MCF 10A (cell line): Measurements from ENCODE around the gene SERPINH1. TPM values are rescaled to one million over a fixed set of nuclear protein-coding genes. Genes with fewer than 3 reads are reported as not detected.

ENCODE experiments used
- BruUV-seq: library from RNA; stranded (reverse); fragments of 400-500 nt; replicated peaks from 2 replicates; lab custom pipeline; 2021; lab: Mats Ljungman, UMichigan
- CTCF ChIA-PET: fragments of 300-600 bp; sonication (Branson Sonifier 250); formaldehyde crosslinking; extraction: SDS; loops from one replicate; lab custom pipeline; 2021; ENCODE audit warnings: antibody characterized with exemption, inconsistent platforms; lab: Yijun Ruan, JAX
- POLR2A ChIA-PET: fragments of 300-600, 350-650 bp; sonication (Branson Sonifier 250); formaldehyde crosslinking; extraction: SDS; loops from one replicate; lab custom pipeline; 2020; ENCODE audit warnings: antibody characterized with exemption, inconsistent platforms; lab: Yijun Ruan, JAX
- DNase-seq: peaks from one replicate; pipeline ENCODE4 v3.0.0-alpha.2; 2018; ENCODE audit not compliant: unreplicated experiment
- H3K27ac Mint-ChIP-seq: one replicate; pipeline ENCODE4 v1.8.0; 2022; ENCODE audit warnings: mild to moderate bottlenecking, low read depth, mixed read lengths; ENCODE audit not compliant: unreplicated experiment
- H3K27me3 Mint-ChIP-seq: one replicate; pipeline ENCODE4 v1.8.0; 2022; ENCODE audit warnings: mixed read lengths; ENCODE audit not compliant: insufficient read depth, unreplicated experiment
- H3K36me3 Mint-ChIP-seq: one replicate; pipeline ENCODE4 v1.8.0; 2022; ENCODE audit warnings: mild to moderate bottlenecking, moderate library complexity, mixed read lengths; ENCODE audit not compliant: insufficient read depth, unreplicated experiment
- H3K4me1 Mint-ChIP-seq: one replicate; pipeline ENCODE4 v1.8.0; 2022; ENCODE audit warnings: mixed read lengths; ENCODE audit not compliant: insufficient read depth, unreplicated experiment
- H3K4me3 Mint-ChIP-seq: one replicate; pipeline ENCODE4 v1.8.0; 2022; ENCODE audit warnings: mild to moderate bottlenecking, moderate library complexity, mixed read lengths; ENCODE audit not compliant: unreplicated experiment
- H3K9me3 Mint-ChIP-seq: one replicate; pipeline ENCODE4 v1.8.0; 2022; ENCODE audit warnings: mixed read lengths; ENCODE audit not compliant: unreplicated experiment
- intact Hi-C: fragments of 100-400 bp; cut with micrococcal nuclease; formaldehyde crosslinking; loops from 2 replicates; pipeline ENCODE4 v1.14.1; 2022
- total RNA-seq: library from RNA; stranded (reverse); gene quantifications from 2 replicates; pipeline ENCODE4 v1.2.3, GENCODE V29; 2022
- TF ChIP-seq, protein P1 (sequence below): fragments of 200-600 bp; IDR thresholded peaks from one replicate; pipeline ENCODE4 v1.8.0; 2022; ENCODE audit warnings: antibody characterized with exemption, mild to moderate bottlenecking; ENCODE audit not compliant: unreplicated experiment

SERPINH1 gene
- total RNA-seq, 1 experiment from 2014 or later: 80.5 TPM

GRCh38 chr11:75601494-75601893 lies 39.4 kb downstream of the SERPINH1 start:
- ChIA-PET POLR2A (no interaction called here), CTCF (interaction anchor here (0.6 kb wide), 1 partner anchor 54 kb away, joined by 3 read pairs; no protein-coding TSS in a partner anchor)
- Mint-ChIP-seq H3K4me1 (peaks cover 30% of the 10 kb centered on the region), H3K27me3 (no peaks in the 10 kb centered on the region), H3K36me3 (no peaks in the 10 kb centered on the region), H3K27ac (no peak overlapping the region), H3K4me3 (no peak overlapping the region), H3K9me3 (no peaks in the 10 kb centered on the region)
- no peak for DNase-seq
- no TSS peak for BruUV-seq
- intact Hi-C loops: no loop called here
- TF ChIP-seq, protein P1, sequence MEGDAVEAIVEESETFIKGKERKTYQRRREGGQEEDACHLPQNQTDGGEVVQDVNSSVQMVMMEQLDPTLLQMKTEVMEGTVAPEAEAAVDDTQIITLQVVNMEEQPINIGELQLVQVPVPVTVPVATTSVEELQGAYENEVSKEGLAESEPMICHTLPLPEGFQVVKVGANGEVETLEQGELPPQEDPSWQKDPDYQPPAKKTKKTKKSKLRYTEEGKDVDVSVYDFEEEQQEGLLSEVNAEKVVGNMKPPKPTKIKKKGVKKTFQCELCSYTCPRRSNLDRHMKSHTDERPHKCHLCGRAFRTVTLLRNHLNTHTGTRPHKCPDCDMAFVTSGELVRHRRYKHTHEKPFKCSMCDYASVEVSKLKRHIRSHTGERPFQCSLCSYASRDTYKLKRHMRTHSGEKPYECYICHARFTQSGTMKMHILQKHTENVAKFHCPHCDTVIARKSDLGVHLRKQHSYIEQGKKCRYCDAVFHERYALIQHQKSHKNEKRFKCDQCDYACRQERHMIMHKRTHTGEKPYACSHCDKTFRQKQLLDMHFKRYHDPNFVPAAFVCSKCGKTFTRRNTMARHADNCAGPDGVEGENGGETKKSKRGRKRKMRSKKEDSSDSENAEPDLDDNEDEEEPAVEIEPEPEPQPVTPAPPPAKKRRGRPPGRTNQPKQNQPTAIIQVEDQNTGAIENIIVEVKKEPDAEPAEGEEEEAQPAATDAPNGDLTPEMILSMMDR: no peak

GRCh38 chr11:75602951-75603350 lies 40.9 kb downstream of the SERPINH1 start:
- no peak for DNase-seq
- Mint-ChIP-seq H3K36me3 (no peaks in the 10 kb centered on the region), H3K27me3 (no peaks in the 10 kb centered on the region), H3K27ac (peak overlapping the region; percentile 72), H3K4me1 (peaks cover 30% of the 10 kb centered on the region), H3K9me3 (no peaks in the 10 kb centered on the region), H3K4me3 (no peak overlapping the region)
- POLR2A ChIA-PET: interaction anchor here (0.7 kb wide), 1 partner anchor 248 kb away, joined by 3 read pairs; no protein-coding TSS in a partner anchor
- no TSS peak for BruUV-seq
- intact Hi-C loops: no loop called here
- TF ChIP-seq, protein P1: no peak
- CTCF ChIA-PET: interaction anchor here (0.6 kb wide), 1 partner anchor 12 kb away, joined by 3 read pairs; no protein-coding TSS in a partner anchor

GRCh38 chr11:75603791-75604736 lies 42.0 kb downstream of the SERPINH1 start:
- Mint-ChIP-seq H3K27me3 (no peaks in the 10 kb centered on the region), H3K4me3 (no peak overlapping the region), H3K36me3 (no peaks in the 10 kb centered on the region), H3K9me3 (no peaks in the 10 kb centered on the region), H3K27ac (peak overlapping the region; percentile 72), H3K4me1 (peaks cover 30% of the 10 kb centered on the region)
- no TSS peak for BruUV-seq
- peak; percentile 96 for DNase-seq
- ChIA-PET POLR2A (interaction anchor here (1.5 kb wide), 1 partner anchor 42 kb away, joined by 4 read pairs; the partner anchor contains the start of gene SERPINH1), CTCF (no interaction called here)
- TF ChIP-seq, protein P1: no peak
- intact Hi-C loops: no loop called here

DNA sequence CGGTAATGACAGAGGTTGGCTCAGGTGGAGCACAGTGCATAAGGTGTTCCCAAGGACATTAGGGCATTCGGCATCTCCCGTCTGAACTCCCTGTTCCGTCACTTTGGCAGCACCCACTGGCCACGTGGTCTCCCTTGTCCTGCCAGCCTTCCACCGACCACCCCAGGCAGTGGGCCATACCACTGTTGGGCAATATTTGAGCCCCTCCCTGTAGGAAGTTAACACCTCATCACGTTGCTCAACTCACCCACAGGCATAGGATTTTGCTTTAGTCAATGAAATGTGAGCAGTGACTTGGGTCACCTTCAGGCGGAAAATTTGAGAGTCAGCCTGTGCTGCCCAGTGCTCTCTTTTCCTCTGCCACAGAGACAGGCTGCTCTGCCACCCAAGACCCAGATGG lies 44.0 kb downstream of the SERPINH1 start:
- H3K4me3 Mint-ChIP-seq: no peak overlapping the region
- intact Hi-C loops: no loop called here
- BruUV-seq: no TSS peak
- ChIA-PET POLR2A (no interaction called here), CTCF (no interaction called here)
- H3K9me3 Mint-ChIP-seq: no peaks in the 10 kb centered on the region
- H3K36me3 Mint-ChIP-seq: peaks cover 3% of the 10 kb centered on the region
- no peaks in the 10 kb centered on the region for H3K27me3 Mint-ChIP-seq
- TF ChIP-seq, protein P1: no peak
- H3K4me1 Mint-ChIP-seq: peaks cover 30% of the 10 kb centered on the region
- peak; percentile 83 for DNase-seq
- H3K27ac Mint-ChIP-seq: peak overlapping the region; percentile 44
